ENCODE data around the gene USO1. TPM values are rescaled to one million over a fixed set of nuclear protein-coding genes. Genes with fewer than 3 reads are reported as not detected.

The USO1 gene
- total RNA-seq, 1 experiment from 2014 or later = 110 TPM

DNA sequence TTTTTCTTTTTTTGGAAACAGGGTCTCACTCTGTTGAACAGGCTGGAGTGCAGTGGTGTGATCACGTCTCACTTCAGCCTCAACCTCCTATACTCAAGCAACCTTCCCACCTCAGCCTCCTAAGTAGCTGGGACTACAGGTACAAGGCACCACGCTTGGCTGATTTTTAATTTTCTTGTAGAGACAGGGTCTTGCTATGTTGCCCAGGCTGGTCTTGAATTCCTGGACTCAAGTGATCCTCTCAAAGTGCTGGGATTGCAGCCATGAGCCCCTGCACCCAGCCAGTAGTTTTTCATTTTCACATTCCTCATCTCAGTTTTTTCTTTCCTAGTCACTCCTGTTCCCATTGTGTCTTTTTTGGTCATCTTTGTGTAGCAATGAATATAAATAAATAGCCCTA, 11.1 kb downstream of the USO1 start:
- no CpG with 5 or more reads among the region's 2 CpGs for WGBS (ENCODE audit: extremely low coverage, insufficient read length, low lambda C conversion rate)
- peak overlapping the region; percentile 72 for H2BK5ac ChIP-seq (ENCODE audit: insufficient read length, low read length)
- no peak overlapping the region for H2BK120ac ChIP-seq (ENCODE audit: low read depth, low read length, poor library complexity, severe bottlenecking)
- Mint-ChIP-seq H3K9me3 (no peaks in the 10 kb centered on the region), H3K4me3 (no peak overlapping the region), H3K27ac (peak overlapping the region in 1 of 3 experiments; percentile 34; a peak in 1 of 7 replicates), H3K27me3 (ENCODE audit: low read depth) (no peaks in the 10 kb centered on the region), H3K4me1 (no peaks in the 10 kb centered on the region), H3K36me3 (ENCODE audit: insufficient read depth in 1 of 3, low read depth in 3 of 3) (peaks cover 11 to 23% (median 20%) of the 10 kb centered on the region in 3 experiments)
- H3K23me2 ChIP-seq (ENCODE audit: insufficient read length, low read depth, low read length, poor library complexity, severe bottlenecking) = no peaks in the 10 kb centered on the region
- H3K18ac ChIP-seq (ENCODE audit: insufficient read length, low read depth, low read length) = no peak overlapping the region
- no peak overlapping the region for H4K91ac ChIP-seq (ENCODE audit: insufficient read length, low read depth, low read length)
- H3K4me2 ChIP-seq (ENCODE audit: insufficient read depth, insufficient read length, low read length) = no peak overlapping the region
- H2AFZ ChIP-seq (ENCODE audit: low read length) = no peak overlapping the region
- H2BK20ac ChIP-seq (ENCODE audit: low read depth, low read length, poor library complexity, severe bottlenecking) = no peak overlapping the region
- no peak overlapping the region for H3K9ac ChIP-seq (ENCODE audit: extremely low read depth, insufficient read length, low read length)
- DNase-seq = no peak
- no peak overlapping the region for H4K5ac ChIP-seq (ENCODE audit: insufficient read length, low read depth, low read length)
- H2BK15ac ChIP-seq (ENCODE audit: low read depth, low read length) = no peak overlapping the region
- no peak overlapping the region for H2AK5ac ChIP-seq (ENCODE audit: insufficient read length, low read length)
- H3K79me2 ChIP-seq (ENCODE audit: insufficient read depth, low read length) = peaks cover 25% of the 10 kb centered on the region; the same call in 1 of the 2 replicates
- no peaks in the 10 kb centered on the region for H3K4me1 ChIP-seq (ENCODE audit: insufficient read depth, low read length)
- no peak overlapping the region for H3K14ac ChIP-seq (ENCODE audit: insufficient read depth, low read length)
- no peak overlapping the region for H4K8ac ChIP-seq (replicated peaks; ENCODE audit: insufficient read length, low read depth, low read length)
- H3K27ac ChIP-seq (ENCODE audit: insufficient read length, low read depth, low read length) = no peak overlapping the region
- no peak overlapping the region for H3T11ph ChIP-seq (ENCODE audit: low read length)
- H3K4ac ChIP-seq (ENCODE audit: low read depth, low read length) = no peak overlapping the region
- H2BK12ac ChIP-seq (ENCODE audit: insufficient read length, low read depth, low read length) = no peak overlapping the region
- no peak overlapping the region for H3K23ac ChIP-seq (ENCODE audit: insufficient read length, low read depth, low read length)
- no peak overlapping the region for H3K56ac ChIP-seq (ENCODE audit: insufficient read length, low read depth, low read length)
- H4K20me1 ChIP-seq (ENCODE audit: control insufficient read depth, insufficient read depth, insufficient read length) = no peaks in the 10 kb centered on the region
- H3K9me3 ChIP-seq (ENCODE audit: control insufficient read depth, low read depth, low read length) = no peaks in the 10 kb centered on the region
- H3K27me3 ChIP-seq (ENCODE audit: insufficient read depth, low read length) = no peaks in the 10 kb centered on the region
- H3K79me1 ChIP-seq (ENCODE audit: insufficient read depth, low read depth, low read length, poor library complexity, severe bottlenecking) = peaks cover 5% of the 10 kb centered on the region
- TF ChIP-seq, protein P1, sequence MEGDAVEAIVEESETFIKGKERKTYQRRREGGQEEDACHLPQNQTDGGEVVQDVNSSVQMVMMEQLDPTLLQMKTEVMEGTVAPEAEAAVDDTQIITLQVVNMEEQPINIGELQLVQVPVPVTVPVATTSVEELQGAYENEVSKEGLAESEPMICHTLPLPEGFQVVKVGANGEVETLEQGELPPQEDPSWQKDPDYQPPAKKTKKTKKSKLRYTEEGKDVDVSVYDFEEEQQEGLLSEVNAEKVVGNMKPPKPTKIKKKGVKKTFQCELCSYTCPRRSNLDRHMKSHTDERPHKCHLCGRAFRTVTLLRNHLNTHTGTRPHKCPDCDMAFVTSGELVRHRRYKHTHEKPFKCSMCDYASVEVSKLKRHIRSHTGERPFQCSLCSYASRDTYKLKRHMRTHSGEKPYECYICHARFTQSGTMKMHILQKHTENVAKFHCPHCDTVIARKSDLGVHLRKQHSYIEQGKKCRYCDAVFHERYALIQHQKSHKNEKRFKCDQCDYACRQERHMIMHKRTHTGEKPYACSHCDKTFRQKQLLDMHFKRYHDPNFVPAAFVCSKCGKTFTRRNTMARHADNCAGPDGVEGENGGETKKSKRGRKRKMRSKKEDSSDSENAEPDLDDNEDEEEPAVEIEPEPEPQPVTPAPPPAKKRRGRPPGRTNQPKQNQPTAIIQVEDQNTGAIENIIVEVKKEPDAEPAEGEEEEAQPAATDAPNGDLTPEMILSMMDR (conservative IDR thresholded peaks at IDR 0.05) = no peak

Measured in H9 (cell line).